Activated CD4-positive, alpha-beta memory T cell treated with anti-CD3 and anti-CD28 coated beads, Interleukin-2, amount 10 ng/mL, durations not matched to agents 7 days and 5 days (primary cell): ENCODE measurements around the gene HAP1. TPM values are rescaled to one million over a fixed set of nuclear protein-coding genes. Genes with fewer than 3 reads are reported as not detected.
"Not testable (repeated sequence)": the region's sequence is repeated elsewhere in the genome, so short reads cannot be mapped to it uniquely, and the experiment has no call there.

Experiments used
- CTCF ChIA-PET: fragments of 350-600 bp; sonication (Branson Sonifier 250); formaldehyde crosslinking; loops from one replicate; lab custom pipeline; 2021; ENCODE audit warnings: antibody characterized with exemption, inconsistent platforms; lab: Charles Lee
- POLR2A ChIA-PET: fragments of 350-600 bp; sonication (Branson Sonifier 250); formaldehyde crosslinking; loops from one replicate; lab custom pipeline; 2021; ENCODE audit warnings: antibody characterized with exemption; lab: Charles Lee
- DNase-seq: peaks from one replicate; pipeline ENCODE4 v3.0.0-alpha.2; 2020
- H3K27ac Mint-ChIP-seq: one replicate; pipeline ENCODE4 v1.8.0; 2021; ENCODE audit warnings: mild to moderate bottlenecking, mixed read lengths
- H3K27me3 Mint-ChIP-seq: one replicate; pipeline ENCODE4 v1.8.0; 2021; ENCODE audit warnings: mixed read lengths
- H3K36me3 Mint-ChIP-seq: one replicate; pipeline ENCODE4 v1.8.0; 2021; ENCODE audit warnings: low read depth, mixed read lengths
- H3K4me1 Mint-ChIP-seq: one replicate; pipeline ENCODE4 v1.8.0; 2021; ENCODE audit warnings: mixed read lengths
- H3K4me3 Mint-ChIP-seq: one replicate; pipeline ENCODE4 v1.8.0; 2021; ENCODE audit warnings: mild to moderate bottlenecking, mixed read lengths
- H3K9me3 Mint-ChIP-seq: one replicate; pipeline ENCODE4 v1.8.0; 2021; ENCODE audit warnings: mixed read lengths
- total RNA-seq, 2 experiments: library from RNA; stranded (reverse); gene quantifications; one replicate each; pipeline ENCODE4 v1.2.3, GENCODE V29; 2021

Gene HAP1, protein sequence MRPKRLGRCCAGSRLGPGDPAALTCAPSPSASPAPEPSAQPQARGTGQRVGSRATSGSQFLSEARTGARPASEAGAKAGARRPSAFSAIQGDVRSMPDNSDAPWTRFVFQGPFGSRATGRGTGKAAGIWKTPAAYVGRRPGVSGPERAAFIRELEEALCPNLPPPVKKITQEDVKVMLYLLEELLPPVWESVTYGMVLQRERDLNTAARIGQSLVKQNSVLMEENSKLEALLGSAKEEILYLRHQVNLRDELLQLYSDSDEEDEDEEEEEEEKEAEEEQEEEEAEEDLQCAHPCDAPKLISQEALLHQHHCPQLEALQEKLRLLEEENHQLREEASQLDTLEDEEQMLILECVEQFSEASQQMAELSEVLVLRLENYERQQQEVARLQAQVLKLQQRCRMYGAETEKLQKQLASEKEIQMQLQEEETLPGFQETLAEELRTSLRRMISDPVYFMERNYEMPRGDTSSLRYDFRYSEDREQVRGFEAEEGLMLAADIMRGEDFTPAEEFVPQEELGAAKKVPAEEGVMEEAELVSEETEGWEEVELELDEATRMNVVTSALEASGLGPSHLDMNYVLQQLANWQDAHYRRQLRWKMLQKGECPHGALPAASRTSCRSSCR
- total RNA-seq, result under 1 TPM; 0.05 TPM

DNA sequence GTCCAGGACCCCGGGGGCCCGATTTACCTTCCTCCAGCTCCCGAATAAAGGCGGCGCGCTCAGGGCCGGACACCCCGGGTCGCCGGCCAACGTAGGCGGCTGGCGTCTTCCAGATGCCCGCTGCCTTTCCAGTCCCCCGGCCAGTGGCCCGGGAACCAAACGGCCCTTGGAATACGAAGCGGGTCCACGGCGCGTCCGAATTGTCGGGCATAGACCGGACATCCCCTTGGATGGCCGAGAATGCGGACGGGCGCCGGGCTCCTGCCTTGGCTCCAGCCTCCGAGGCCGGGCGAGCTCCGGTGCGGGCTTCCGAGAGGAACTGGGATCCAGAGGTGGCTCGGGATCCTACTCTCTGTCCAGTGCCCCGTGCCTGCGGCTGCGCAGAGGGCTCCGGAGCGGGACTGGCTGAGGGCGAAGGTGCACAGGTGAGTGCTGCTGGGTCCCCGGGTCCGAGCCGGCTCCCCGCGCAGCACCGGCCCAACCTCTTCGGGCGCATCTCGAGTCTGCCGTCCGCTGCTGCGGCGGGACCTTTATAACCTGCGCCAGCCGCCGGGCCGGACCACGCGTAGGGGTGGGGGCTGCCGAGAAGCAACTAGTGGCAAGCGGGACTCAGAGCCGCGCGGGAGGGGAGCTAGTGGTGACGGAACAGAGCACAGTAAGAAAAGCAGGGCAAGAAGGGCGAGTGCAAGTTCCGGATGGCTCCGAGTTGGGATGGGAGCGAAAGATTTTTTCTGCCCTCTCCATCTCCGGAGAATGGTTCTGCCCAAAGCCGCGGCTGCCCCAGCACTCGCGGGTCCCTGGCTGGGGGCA is at the start of gene HAP1:
Gene HAP1, minus strand, starts transcription at position 505 of the 810 bp plus-strand sequence. Its CDS starts 9 bp downstream, at position 496.
- ChIA-PET POLR2A (no interaction called here), CTCF (interaction anchor here (1.0 kb wide), 1 partner anchor 68 kb away, joined by 6 read pairs; no protein-coding TSS in a partner anchor)
- no peak for DNase-seq
- Mint-ChIP-seq H3K9me3 (no peaks in the 10 kb centered on the region), H3K4me3 (no peak within 1 kb of the TSS), H3K36me3 (no peaks in the 10 kb centered on the region), H3K27ac (no peak within 1 kb of the TSS), H3K4me1 (peaks cover 12% of the 10 kb centered on the region), H3K27me3 (peaks cover 50% of the 10 kb centered on the region)

DNA sequence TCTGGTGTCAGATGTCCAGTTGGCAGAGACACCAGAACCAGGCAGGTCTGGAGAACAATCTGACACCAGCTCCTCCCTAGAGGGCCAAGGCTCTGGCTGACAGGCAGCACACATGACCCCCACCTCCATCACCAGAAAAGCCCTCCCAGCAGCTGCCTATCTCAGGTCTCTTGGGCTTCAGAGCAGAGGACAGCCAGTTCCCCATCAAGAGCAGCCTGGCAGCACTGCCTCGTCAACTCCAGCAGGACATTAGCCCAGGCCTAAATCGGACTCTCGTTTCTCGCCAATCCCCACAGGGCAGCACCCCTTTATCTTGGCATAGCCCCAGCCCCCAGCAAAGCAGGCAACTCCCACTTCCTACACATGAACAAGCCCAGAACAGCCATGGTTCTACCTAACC is 47.7 kb upstream of the HAP1 start:
- Mint-ChIP-seq H3K36me3 (no peaks in the 10 kb centered on the region), H3K4me3 (no peak overlapping the region), H3K27ac (no peak overlapping the region), H3K4me1 (peaks cover 17% of the 10 kb centered on the region), H3K9me3 (no peaks in the 10 kb centered on the region), H3K27me3 (peaks cover 30% of the 10 kb centered on the region)
- ChIA-PET CTCF (no interaction called here), POLR2A (no interaction called here)
- DNase-seq, result no peak

DNA sequence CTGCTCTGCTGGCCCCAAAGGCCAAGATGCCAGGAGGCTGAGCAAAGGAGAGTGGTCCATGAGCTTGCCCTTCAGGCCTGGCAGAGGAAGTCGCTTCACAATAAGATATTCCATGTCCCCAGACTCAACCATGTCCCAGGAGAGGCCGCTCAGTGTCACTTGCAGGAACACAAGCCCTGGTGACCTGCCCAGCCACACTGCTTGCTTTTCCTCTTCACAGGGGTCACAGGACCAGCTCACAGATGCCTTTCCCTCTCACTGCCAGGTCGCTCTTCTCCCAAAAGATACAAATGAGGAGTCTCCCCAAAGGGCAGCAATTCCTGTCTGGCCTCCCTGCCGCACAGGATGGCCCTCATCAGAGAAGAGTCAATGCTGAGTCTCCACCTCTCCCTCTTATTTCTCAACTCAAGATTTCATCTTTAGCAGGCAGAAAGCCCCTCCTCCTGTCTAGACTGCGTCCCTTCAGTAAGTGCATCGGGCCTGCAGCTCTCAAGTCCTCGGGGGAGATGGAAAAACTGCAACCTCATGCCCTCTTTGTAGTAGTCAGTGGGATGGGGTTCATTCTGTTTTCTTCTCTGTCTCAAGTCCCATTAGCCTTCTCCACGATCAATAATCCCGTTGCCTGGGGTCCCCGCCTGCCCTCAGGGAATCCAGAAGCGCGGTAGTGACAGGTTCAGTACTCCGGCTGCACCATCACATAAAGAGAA is 47.1 kb upstream of the HAP1 start:
- H3K4me1 Mint-ChIP-seq, result peaks cover 13% of the 10 kb centered on the region
- no peak for DNase-seq
- H3K27ac Mint-ChIP-seq, result no peak overlapping the region
- CTCF ChIA-PET, result interaction anchor here (1.4 kb wide), 1 partner anchor 20 kb away, joined by 4 read pairs; no protein-coding TSS in a partner anchor
- H3K9me3 Mint-ChIP-seq, result no peaks in the 10 kb centered on the region
- H3K4me3 Mint-ChIP-seq, result no peak overlapping the region
- H3K27me3 Mint-ChIP-seq, result peaks cover 24% of the 10 kb centered on the region
- POLR2A ChIA-PET, result interaction anchor here (0.6 kb wide), 1 partner anchor 8 kb away, joined by 3 read pairs; no protein-coding TSS in a partner anchor
- no peaks in the 10 kb centered on the region for H3K36me3 Mint-ChIP-seq

DNA sequence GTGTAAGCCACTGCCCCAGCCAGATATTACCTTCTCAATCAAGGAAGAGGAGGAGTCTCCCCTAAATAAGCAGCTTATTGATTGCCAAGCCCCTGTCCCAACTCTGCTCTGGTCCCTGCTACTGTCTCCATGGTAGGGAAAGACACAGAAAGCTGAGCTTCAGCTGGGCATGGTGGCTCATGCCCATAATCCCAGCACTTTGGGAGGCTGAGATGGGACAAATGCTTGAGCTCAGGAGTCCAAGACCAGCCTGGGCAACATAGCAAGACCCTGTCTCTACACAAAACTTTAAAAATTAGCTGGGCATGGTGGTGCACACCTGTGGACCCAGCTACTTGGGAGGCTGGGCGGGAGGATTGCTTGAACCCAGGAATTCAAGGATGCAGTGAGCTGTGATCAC is 45.5 kb upstream of the HAP1 start:
- Mint-ChIP-seq H3K4me3 (no peak overlapping the region), H3K27me3 (peaks cover 20% of the 10 kb centered on the region), H3K4me1 (peaks cover 6% of the 10 kb centered on the region), H3K27ac (no peak overlapping the region), H3K36me3 (no peaks in the 10 kb centered on the region), H3K9me3 (no peaks in the 10 kb centered on the region)
- POLR2A ChIA-PET, result no interaction called here
- DNase-seq, result no peak
- CTCF ChIA-PET, result no interaction called here

DNA sequence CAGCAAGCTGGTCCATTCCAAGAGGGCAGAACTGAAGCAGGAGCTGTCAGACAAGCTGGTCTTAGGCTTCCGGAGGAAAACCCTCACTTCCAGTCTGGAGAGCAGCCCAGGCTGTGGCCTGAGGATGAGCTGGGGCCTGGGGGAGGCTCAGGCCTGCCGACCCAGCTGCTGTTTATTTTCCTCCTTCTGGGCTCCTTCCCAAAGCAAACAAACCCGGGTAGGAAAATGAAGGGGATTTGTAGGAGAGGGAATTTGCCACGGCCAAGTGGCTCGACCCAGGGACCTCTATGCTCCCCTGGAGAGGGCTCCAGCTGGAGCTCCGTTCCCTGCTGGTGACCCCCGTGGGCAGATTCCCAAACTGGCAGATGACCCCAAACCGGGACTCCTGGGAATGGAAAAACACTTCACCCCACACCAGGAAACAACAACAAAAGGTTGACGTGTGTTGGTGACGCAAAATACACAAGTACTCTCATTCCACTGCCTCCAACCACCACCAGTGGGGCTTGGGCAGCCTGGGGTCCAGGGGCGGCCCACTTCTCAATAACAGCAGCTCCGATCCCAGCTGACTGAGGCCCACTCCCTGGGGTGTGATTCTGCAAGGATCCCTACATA is 43.2 kb upstream of the HAP1 start:
- CTCF ChIA-PET, result interaction anchor here (1.6 kb wide), 1 partner anchor 9 kb away, joined by 5 read pairs; the partner anchor contains the start of gene JUP
- H3K27me3 Mint-ChIP-seq, result peaks cover 9% of the 10 kb centered on the region
- H3K27ac Mint-ChIP-seq, result no peak overlapping the region
- POLR2A ChIA-PET, result no interaction called here
- no peaks in the 10 kb centered on the region for H3K36me3 Mint-ChIP-seq
- no peaks in the 10 kb centered on the region for H3K4me1 Mint-ChIP-seq
- DNase-seq, result no peak
- H3K9me3 Mint-ChIP-seq, result no peaks in the 10 kb centered on the region
- H3K4me3 Mint-ChIP-seq, result no peak overlapping the region

DNA sequence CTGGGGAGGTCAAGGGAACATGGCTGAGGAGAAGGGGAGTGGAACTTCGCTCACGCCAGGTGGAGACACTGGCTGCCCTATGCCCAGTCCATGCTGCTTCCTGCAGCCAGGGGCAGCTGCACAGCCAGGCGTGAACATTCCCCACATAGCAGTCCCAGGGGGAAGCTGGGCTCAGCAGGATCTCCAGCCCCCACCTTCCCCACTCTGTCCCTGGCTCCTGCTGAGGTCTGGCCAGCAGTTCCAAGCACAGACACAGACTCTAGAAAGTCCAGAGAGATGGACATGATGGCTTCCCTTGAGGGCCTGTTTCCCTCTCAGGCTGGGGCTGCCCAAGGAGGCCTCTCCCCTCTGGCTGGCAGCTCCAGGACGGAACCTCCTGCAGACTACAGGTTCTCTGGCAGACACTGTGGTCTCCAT is 42.7 kb upstream of the HAP1 start:
- H3K27me3 Mint-ChIP-seq, result peaks cover 6% of the 10 kb centered on the region
- no peaks in the 10 kb centered on the region for H3K4me1 Mint-ChIP-seq
- CTCF ChIA-PET, result no interaction called here
- no peak for DNase-seq
- H3K36me3 Mint-ChIP-seq, result no peaks in the 10 kb centered on the region
- no peak overlapping the region for H3K4me3 Mint-ChIP-seq
- no peaks in the 10 kb centered on the region for H3K9me3 Mint-ChIP-seq
- no peak overlapping the region for H3K27ac Mint-ChIP-seq
- POLR2A ChIA-PET, result no interaction called here

DNA sequence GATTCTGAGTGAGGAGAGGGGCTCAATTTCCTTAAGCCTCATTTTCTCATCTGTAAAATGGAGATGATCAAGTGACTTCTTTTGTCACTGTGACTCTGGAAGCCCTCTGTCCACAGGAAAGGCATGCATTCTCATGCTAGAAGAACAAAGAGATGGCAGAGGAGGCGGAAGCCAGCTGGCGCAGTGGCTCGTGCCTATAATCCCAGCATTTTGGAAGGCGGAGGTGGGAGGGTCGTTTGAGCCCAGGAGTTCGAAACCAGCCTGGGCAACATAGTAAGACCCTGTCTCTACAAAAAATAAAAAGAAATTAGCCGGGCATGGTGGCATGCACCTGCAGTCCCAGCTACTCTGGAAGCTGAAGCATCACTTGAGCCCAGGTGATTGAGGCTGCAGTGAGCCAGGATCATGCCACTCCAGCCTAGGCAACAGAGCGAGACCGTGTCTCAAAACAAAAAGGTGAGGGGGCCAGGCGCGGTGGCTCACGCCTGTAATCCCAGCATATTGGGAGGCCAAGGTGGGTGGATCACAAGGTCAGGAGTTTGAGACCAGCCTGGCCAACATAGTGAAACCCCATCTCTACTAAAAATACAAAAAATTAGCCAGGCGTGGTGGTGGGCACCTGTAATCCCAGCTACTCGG is 41.9 kb upstream of the HAP1 start:
- H3K27ac Mint-ChIP-seq, H3K27me3 Mint-ChIP-seq, H3K36me3 Mint-ChIP-seq, H3K9me3 Mint-ChIP-seq, CTCF ChIA-PET, DNase-seq, H3K4me3 Mint-ChIP-seq, H3K4me1 Mint-ChIP-seq: not testable (repeated sequence)
- POLR2A ChIA-PET, result interaction anchor here (0.6 kb wide), 1 partner anchor 765 kb away, joined by 3 read pairs; no protein-coding TSS in a partner anchor

DNA sequence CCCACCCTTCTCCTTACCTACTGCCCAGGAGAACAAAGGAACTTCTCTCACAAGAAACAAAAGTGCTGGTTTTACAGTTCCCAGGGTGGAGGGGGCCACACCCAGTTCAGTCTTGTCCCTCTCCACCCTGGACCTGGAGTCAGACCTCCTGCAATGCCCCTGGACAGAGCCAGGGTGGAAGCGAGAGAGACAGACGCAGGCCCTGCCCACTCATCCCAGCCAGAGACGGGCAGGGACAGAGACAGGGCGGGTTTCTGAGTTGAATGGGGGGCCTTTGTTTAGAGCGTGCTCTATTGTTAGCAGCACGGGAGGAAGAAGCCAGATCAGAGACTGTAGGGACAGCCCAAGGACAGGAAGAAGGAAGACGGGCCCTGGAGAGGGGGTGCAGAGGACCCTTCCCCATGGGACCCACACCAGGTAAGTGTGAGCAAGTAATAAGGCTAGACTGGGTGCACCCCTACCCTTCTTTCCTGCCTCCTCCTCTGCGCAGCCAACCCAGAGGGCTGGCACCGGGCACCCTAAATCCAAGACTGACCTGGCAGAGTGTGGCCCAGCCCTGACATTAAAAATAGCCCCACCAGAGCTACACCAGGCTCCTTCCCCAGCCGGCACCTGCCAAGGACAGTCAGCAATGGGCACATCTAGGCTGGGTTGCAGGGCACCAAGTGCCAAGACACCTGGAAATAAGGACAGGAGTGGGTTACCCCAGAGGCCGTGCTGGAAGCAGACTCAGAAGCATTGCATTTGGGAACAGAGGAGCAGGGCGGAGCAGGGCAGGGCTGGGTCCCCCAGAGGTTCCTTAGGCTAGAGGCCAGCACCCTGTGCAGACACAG is 41.2 kb upstream of the HAP1 start:
- CTCF ChIA-PET, result no interaction called here
- H3K27ac Mint-ChIP-seq, result no peak overlapping the region
- H3K4me3 Mint-ChIP-seq, result no peak overlapping the region
- DNase-seq, result no peak
- H3K36me3 Mint-ChIP-seq, result no peaks in the 10 kb centered on the region
- H3K27me3 Mint-ChIP-seq, result no peaks in the 10 kb centered on the region
- POLR2A ChIA-PET, result interaction anchor here (0.6 kb wide), 1 partner anchor 766 kb away, joined by 3 read pairs; no protein-coding TSS in a partner anchor
- no peaks in the 10 kb centered on the region for H3K4me1 Mint-ChIP-seq
- H3K9me3 Mint-ChIP-seq, result no peaks in the 10 kb centered on the region

DNA sequence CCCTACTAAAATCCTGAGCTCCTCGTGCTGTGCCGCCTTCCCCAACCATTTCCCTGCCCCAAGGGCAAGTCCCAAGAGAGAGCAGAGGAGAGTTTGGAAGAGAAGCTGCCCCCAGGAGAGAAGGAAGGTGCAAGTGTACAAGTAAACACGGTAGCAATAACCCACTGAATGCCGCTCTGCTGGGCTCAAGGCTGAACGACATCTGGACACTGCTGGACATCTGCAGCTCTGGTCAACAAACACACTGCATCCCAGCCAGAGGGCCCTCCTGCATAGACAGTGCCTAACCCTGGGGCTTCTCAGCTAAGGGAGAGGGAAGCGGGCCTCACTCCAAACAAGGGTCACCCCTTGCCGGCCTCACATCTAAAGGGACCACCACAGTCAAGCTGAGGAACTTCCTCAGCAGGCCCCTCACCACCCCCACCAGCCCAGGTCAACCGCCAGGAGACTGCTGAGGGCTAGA is 39.3 kb upstream of the HAP1 start:
- Mint-ChIP-seq H3K9me3 (no peaks in the 10 kb centered on the region), H3K27me3 (no peaks in the 10 kb centered on the region), H3K27ac (no peak overlapping the region), H3K4me1 (no peaks in the 10 kb centered on the region), H3K36me3 (no peaks in the 10 kb centered on the region), H3K4me3 (no peak overlapping the region)
- POLR2A ChIA-PET, result interaction anchor here (1.5 kb wide), 1 partner anchor 19 kb away, joined by 3 read pairs; no protein-coding TSS in a partner anchor
- DNase-seq, result no peak
- CTCF ChIA-PET, result no interaction called here

DNA sequence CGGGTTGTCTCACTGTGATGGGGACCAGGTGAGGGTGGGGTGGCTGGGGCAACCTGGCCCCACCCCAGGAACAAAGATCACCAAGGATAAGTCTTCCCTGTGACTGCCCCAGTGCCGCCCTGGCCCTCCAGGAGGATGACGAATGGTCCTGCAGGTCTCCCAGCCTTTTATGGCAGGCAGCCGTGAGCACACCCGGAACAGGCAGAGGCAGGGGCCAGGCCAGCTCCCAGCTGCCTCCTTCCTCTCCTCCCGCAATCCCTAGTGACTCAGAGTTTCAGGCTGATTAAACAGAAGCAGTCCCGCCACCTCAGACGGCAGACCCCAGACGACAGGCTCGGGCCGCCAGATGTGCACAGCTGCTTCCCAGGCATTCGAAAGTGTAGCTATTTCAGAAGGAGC is 38.7 kb upstream of the HAP1 start:
- Mint-ChIP-seq H3K4me3 (no peak overlapping the region), H3K4me1 (no peaks in the 10 kb centered on the region), H3K27ac (no peak overlapping the region), H3K9me3 (no peaks in the 10 kb centered on the region), H3K27me3 (no peaks in the 10 kb centered on the region), H3K36me3 (no peaks in the 10 kb centered on the region)
- CTCF ChIA-PET, result no interaction called here
- DNase-seq, result no peak
- POLR2A ChIA-PET, result no interaction called here

DNA sequence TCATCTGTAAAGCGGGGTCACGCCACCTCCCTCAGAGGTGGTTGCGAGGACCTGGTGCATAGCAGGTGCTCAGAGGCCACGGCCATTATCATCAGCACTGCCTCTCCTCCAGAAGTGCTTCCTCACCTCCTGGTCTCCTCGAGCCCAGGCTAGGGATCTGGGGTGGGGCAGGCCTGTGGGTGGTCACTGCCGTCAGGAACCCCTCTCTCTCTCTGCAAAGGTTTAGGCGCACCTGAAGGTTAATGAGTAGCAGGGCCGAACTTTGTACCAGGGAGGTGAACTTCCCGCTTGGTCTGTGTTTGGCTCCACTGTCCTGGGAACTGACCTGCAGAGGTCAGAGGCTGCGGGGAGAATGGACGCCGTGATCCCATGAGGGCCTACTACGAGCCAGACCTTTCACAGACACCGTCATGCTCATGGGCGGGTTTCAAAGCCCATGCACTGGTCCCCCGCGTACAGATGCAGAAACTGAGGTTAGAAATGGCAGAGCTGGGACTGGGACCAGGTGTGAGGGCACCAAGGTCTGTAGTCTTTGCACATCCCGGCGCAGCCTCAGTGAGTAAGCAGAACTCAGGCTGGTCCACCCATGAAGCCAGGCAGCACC is 38.2 kb upstream of the HAP1 start:
- H3K27me3 Mint-ChIP-seq, result no peaks in the 10 kb centered on the region
- no peaks in the 10 kb centered on the region for H3K4me1 Mint-ChIP-seq
- ChIA-PET CTCF (no interaction called here), POLR2A (no interaction called here)
- no peaks in the 10 kb centered on the region for H3K9me3 Mint-ChIP-seq
- no peak overlapping the region for H3K27ac Mint-ChIP-seq
- H3K4me3 Mint-ChIP-seq, result no peak overlapping the region
- no peak for DNase-seq
- no peaks in the 10 kb centered on the region for H3K36me3 Mint-ChIP-seq
